GM23338 (cell line): ENCODE results near the gene CYTL1. TPM values are rescaled to one million over a fixed set of nuclear protein-coding genes. Genes with fewer than 3 reads are reported as not detected.

ENCODE experiments used
- ATAC-seq: fragments of 200-7000 bp; cut with Tn5 transposase; 3 replicates; pipeline ENCODE4 v1.9.1; 2020
- DNase-seq: peaks from one replicate; pipeline ENCODE4 v3.0.0-alpha.2; 2015; ENCODE audit warnings: low spot score
- H2AFZ ChIP-seq: fragments of 200-600 bp; sonication (generic); 2 replicates; pipeline ENCODE4 v1.8.0; 2016; ENCODE audit warnings: antibody characterized with exemption, mild to moderate bottlenecking, moderate library complexity
- H3F3A ChIP-seq: fragments of 200-600 bp; sonication (generic); replicated peaks from 2 replicates; pipeline ENCODE4 v1.8.0; 2017; ENCODE audit warnings: antibody characterized with exemption, mixed run types, low read depth
- H3K27ac ChIP-seq: fragments of 200-600 bp; sonication (generic); 2 replicates; pipeline ENCODE4 v1.6.1; 2016; ENCODE audit warnings: low read depth
- H3K27me3 ChIP-seq: fragments of 200-600 bp; sonication (generic); 2 replicates; pipeline ENCODE4 v1.8.0; 2016; ENCODE audit warnings: mild to moderate bottlenecking, mixed run types, moderate library complexity; ENCODE audit not compliant: insufficient read depth
- H3K36me3 ChIP-seq: fragments of 200-600 bp; sonication (generic); 2 replicates; pipeline ENCODE4 v1.8.0; 2016; ENCODE audit warnings: mild to moderate bottlenecking; ENCODE audit not compliant: insufficient read depth
- H3K4me1 ChIP-seq: fragments of 200-600 bp; sonication (generic); 2 replicates; pipeline ENCODE4 v1.8.0; 2016; ENCODE audit warnings: mild to moderate bottlenecking, moderate library complexity; ENCODE audit not compliant: insufficient read depth
- H3K4me2 ChIP-seq: fragments of 200-600 bp; sonication (generic); 2 replicates; pipeline ENCODE4 v1.7.1; 2017; ENCODE audit warnings: mixed run types
- H3K4me3 ChIP-seq: fragments of 200-600 bp; sonication (generic); 2 replicates; pipeline ENCODE4 v1.6.1; 2016; ENCODE audit warnings: mixed run types
- H3K79me2 ChIP-seq: fragments of 200-600 bp; sonication (generic); replicated peaks from 2 replicates; pipeline ENCODE4 v1.8.0; 2017; ENCODE audit warnings: mild to moderate bottlenecking; ENCODE audit not compliant: insufficient read depth
- H3K9me2 ChIP-seq: fragments of 200-600 bp; sonication (generic); 2 replicates; pipeline ENCODE4 v1.8.0; 2017; ENCODE audit not compliant: insufficient read depth
- H4K20me1 ChIP-seq: fragments of 200-600 bp; sonication (generic); replicated peaks from 2 replicates; pipeline ENCODE4 v1.8.0; 2017; ENCODE audit warnings: mild to moderate bottlenecking; ENCODE audit not compliant: insufficient read depth
- H3K27ac Mint-ChIP-seq: 2 replicates; pipeline ENCODE4 v1.8.0; 2020; ENCODE audit warnings: inconsistent platforms, mild to moderate bottlenecking, moderate library complexity, mixed read lengths
- H3K27me3 Mint-ChIP-seq: 3 replicates; pipeline ENCODE4 v1.8.0; 2022; ENCODE audit warnings: low read depth, mild to moderate bottlenecking, moderate library complexity, mixed read lengths, inconsistent platforms; ENCODE audit not compliant: insufficient read depth, poor library complexity
- H3K36me3 Mint-ChIP-seq: 3 replicates; pipeline ENCODE4 v1.8.0; 2021; ENCODE audit warnings: low read depth, mild to moderate bottlenecking, inconsistent platforms, moderate library complexity, mixed read lengths
- H3K4me1 Mint-ChIP-seq: 3 replicates; pipeline ENCODE4 v1.8.0; 2020; ENCODE audit warnings: mild to moderate bottlenecking, inconsistent platforms, mixed read lengths
- H3K4me3 Mint-ChIP-seq: 3 replicates; pipeline ENCODE4 v1.8.0; 2021; ENCODE audit warnings: moderate library complexity, mild to moderate bottlenecking, inconsistent platforms, mixed read lengths
- H3K9me3 Mint-ChIP-seq: 3 replicates; pipeline ENCODE4 v1.8.0; 2020; ENCODE audit warnings: moderate library complexity, mild to moderate bottlenecking, inconsistent platforms, mixed read lengths
- CREB1 ChIP-seq: fragments of 250-450 bp; sonication (Bioruptor Pico); IDR thresholded peaks from 2 replicates; pipeline ENCODE4 v1.5.0; 2020; ENCODE audit warnings: low read depth, mild to moderate bottlenecking, moderate library complexity
- CTCF ChIP-seq, 2 experiments: fragments of 200-600 bp in 1 of 2; sonication (generic) in 1 of 2; conservative IDR thresholded peaks; 2 replicates each; pipeline versions ENCODE4 v1.5.1 to v1.6.1; 2016 to 2017; ENCODE audit warnings: antibody characterized with exemption in 2 of 2, low read depth in 2 of 2, mild to moderate bottlenecking in 2 of 2, moderate library complexity in 1 of 2
- ETS1 ChIP-seq: IDR thresholded peaks from 2 replicates; pipeline ENCODE4 v1.6.1; 2016; ENCODE audit warnings: antibody characterized with exemption
- EZH2 ChIP-seq: fragments of 200-600 bp; sonication (generic); IDR thresholded peaks from one replicate; pipeline ENCODE4 v1.8.0; 2017; ENCODE audit warnings: antibody characterized with exemption, mild to moderate bottlenecking, low read depth; ENCODE audit not compliant: unreplicated experiment
- JUNB ChIP-seq: IDR thresholded peaks from one replicate; pipeline ENCODE4 v1.6.1; 2016; ENCODE audit warnings: antibody characterized with exemption; ENCODE audit not compliant: unreplicated experiment
- NANOG ChIP-seq: IDR thresholded peaks from 2 replicates; pipeline ENCODE4 v1.6.1; 2016; ENCODE audit warnings: antibody characterized with exemption, borderline replicate concordance
- POLR2AphosphoS5 ChIP-seq: IDR thresholded peaks from 2 replicates; pipeline ENCODE4 v1.6.1; 2016; ENCODE audit warnings: antibody characterized with exemption, low read depth
- REST ChIP-seq: IDR thresholded peaks from one replicate; pipeline ENCODE4 v1.6.1; 2018; ENCODE audit warnings: antibody characterized with exemption; ENCODE audit not compliant: unreplicated experiment
- STAT1 ChIP-seq: IDR thresholded peaks from one replicate; pipeline ENCODE4 v1.6.1; 2016; ENCODE audit warnings: antibody characterized with exemption; ENCODE audit not compliant: unreplicated experiment
- ZNF114 ChIP-seq: fragments of 250-450 bp; sonication (Bioruptor Pico); IDR thresholded peaks from 2 replicates; pipeline ENCODE4 v1.5.0; 2020; ENCODE audit warnings: mild to moderate bottlenecking, moderate library complexity
- polyA plus RNA-seq: library from polyadenylated mRNA; unstranded; fragments of >200 nt; fragmentation: Nextera tagmentation; extraction: Ambion mirVana; gene quantifications from 2 replicates; pipeline ENCODE4 v1.2.1, GENCODE V29; 2016
- total RNA-seq: library from RNA; depleted of rRNA; stranded (reverse); fragments of >200 nt; shearing (Covaris generic); gene quantifications from 2 replicates; pipeline ENCODE4 v1.2.3, GENCODE V29; 2014

The CYTL1 gene
- total and polyA plus RNA-seq, 2 experiments from 2014 or later, result 12.6 to 17.6 TPM

- peaks cover 10% of the 10 kb centered on the region for H3K27me3 Mint-ChIP-seq
- no peak overlapping the region for H3K27ac Mint-ChIP-seq
- Histone ChIP-seq H3K9me2 (no peaks in the 10 kb centered on the region), H4K20me1 (no peaks in the 10 kb centered on the region), H3K27ac (no peak overlapping the region), H3K4me2 (no peak overlapping the region), H3K4me1 (0 out of 2 replicates have a peak, but pooled peaks cover 10% of the 10 kb centered on the region), H3F3A (no peaks in the 10 kb centered on the region), H3K36me3 (no peaks in the 10 kb centered on the region), H3K27me3 (no peaks in the 10 kb centered on the region), H3K4me3 (no peak overlapping the region), H3K79me2 (no peaks in the 10 kb centered on the region), H2AFZ (peak overlapping the region; percentile 88)
- no peak overlapping the region for H3K4me3 Mint-ChIP-seq
- H3K4me1 Mint-ChIP-seq, result peaks cover 8% of the 10 kb centered on the region
- DNase-seq (no peak), ATAC-seq (no peak)
- TF ChIP-seq NANOG, result no peak
- TF ChIP-seq POLR2AphosphoS5, result no peak
- TF ChIP-seq JUNB, result no peak
- TF ChIP-seq EZH2, result no peak
- no peak for TF ChIP-seq STAT1
- TF ChIP-seq REST, result no peak
- TF ChIP-seq ETS1, result no peak
- TF ChIP-seq CTCF (conservative IDR thresholded peaks at IDR 0.05; ENCODE audit: low read depth in 2 of 2), result no peak
- no peak for TF ChIP-seq CREB1 (CRISPR knock-in tag)
- TF ChIP-seq ZNF114 (CRISPR knock-in tag), result no peak
- no peaks in the 10 kb centered on the region for H3K36me3 Mint-ChIP-seq
- no peaks in the 10 kb centered on the region for H3K9me3 Mint-ChIP-seq
These were observed 23.4 kb downstream of the CYTL1 start for GRCh38 chr4:4995908-4996265.
